Endothelial cell of umbilical vein (primary cell): ENCODE measurements around the gene ATOH7. TPM values are rescaled to one million over a fixed set of nuclear protein-coding genes. Genes with fewer than 3 reads are reported as not detected.

ENCODE experiments used
- BruUV-seq: library from RNA; stranded (reverse); fragments of 400-500 nt; replicated peaks from 2 replicates; lab custom pipeline; 2021; lab: Mats Ljungman, UMichigan
- CTCF ChIA-PET: fragments of 300-600, 350-600 bp; sonication (Branson Sonifier 250); formaldehyde crosslinking; loops from one replicate; lab custom pipeline; 2021; ENCODE audit warnings: antibody characterized with exemption, inconsistent platforms; lab: Charles Lee
- POLR2A ChIA-PET: fragments of 300-600, 350-600 bp; sonication (Branson Sonifier 250); formaldehyde crosslinking; loops from one replicate; lab custom pipeline; 2021; ENCODE audit warnings: antibody characterized with exemption, inconsistent platforms; lab: Charles Lee
- DNase-seq: peaks from one replicate; pipeline ENCODE4 v3.0.0-alpha.2; 2011; ENCODE audit warnings: low read depth, low spot score
- FAIRE-seq: peaks from 2 replicates; lab custom pipeline; 2011; peaks lifted over from hg19 to GRCh38; lab: Jason Lieb, UNC
- H2AFZ ChIP-seq: 2 replicates; pipeline ENCODE4 v1.6.0; 2012; ENCODE audit warnings: low read depth, low read length, control low read depth, inconsistent platforms
- H3K27ac ChIP-seq: 2 replicates; pipeline ENCODE4 v1.5.1; 2011; ENCODE audit warnings: low read depth, mild to moderate bottlenecking, control low read depth, low read length, moderate library complexity; ENCODE audit not compliant: insufficient read depth
- H3K27me3 ChIP-seq, 2 experiments: 2 replicates each; pipeline versions ENCODE4 v1.6.0 to v1.6.1; 2011; ENCODE audit warnings: low read length in 2 of 2, mixed read lengths in 1 of 2; ENCODE audit not compliant: control insufficient read depth in 2 of 2, insufficient read depth in 2 of 2
- H3K36me3 ChIP-seq, 2 experiments: 2 replicates in 1 of 2; 3 replicates in 1 of 2; pipeline ENCODE4 v1.5.1; 2011; ENCODE audit warnings: low read length in 2 of 2, mild to moderate bottlenecking in 1 of 2, moderate library complexity in 1 of 2; ENCODE audit not compliant: control insufficient read depth in 2 of 2, insufficient read depth in 2 of 2; ENCODE audit errors: extremely low read depth in 1 of 2
- H3K4me1 ChIP-seq: 3 replicates; pipeline ENCODE4 v1.5.1; 2011; ENCODE audit warnings: mild to moderate bottlenecking, low read length; ENCODE audit not compliant: control insufficient read depth, insufficient read depth; ENCODE audit errors: extremely low read depth
- H3K4me2 ChIP-seq: 2 replicates; pipeline ENCODE4 v1.6.1; 2011; ENCODE audit warnings: low read length, control low read depth, mixed read lengths; ENCODE audit not compliant: insufficient read depth
- H3K4me3 ChIP-seq, 3 experiments: fragments of 200-600 bp in 1 of 3; sonication (generic), shearing (Covaris generic) in 1 of 3; replicated peaks in 1 of 3; 2 replicates each; pipeline ENCODE4 v1.5.1; 2011 to 2016; ENCODE audit warnings: control low read depth in 3 of 3, low read length in 3 of 3, mild to moderate bottlenecking in 2 of 3, inconsistent platforms in 1 of 3, low read depth in 1 of 3, moderate library complexity in 1 of 3; ENCODE audit not compliant: insufficient read depth in 1 of 3
- H3K79me2 ChIP-seq: 2 replicates; pipeline ENCODE4 v1.6.0; 2012; ENCODE audit warnings: low read length, inconsistent platforms; ENCODE audit not compliant: control insufficient read depth, insufficient read depth
- H3K9ac ChIP-seq: replicated peaks from 2 replicates; pipeline ENCODE3; 2011; ENCODE audit warnings: low read length, control low read depth; ENCODE audit not compliant: insufficient read depth; ENCODE audit errors: extremely low read depth
- H3K9me1 ChIP-seq: replicated peaks from 3 replicates; pipeline ENCODE4 v1.6.0; 2011; ENCODE audit warnings: mild to moderate bottlenecking, low read length; ENCODE audit not compliant: control insufficient read depth, insufficient read depth; ENCODE audit errors: extremely low read depth
- H3K9me3 ChIP-seq: replicated peaks from 2 replicates; pipeline ENCODE4 v1.5.1; 2012; ENCODE audit warnings: low read length, inconsistent platforms; ENCODE audit not compliant: control insufficient read depth, insufficient read depth
- H4K20me1 ChIP-seq: replicated peaks from 2 replicates; pipeline ENCODE3; 2011; ENCODE audit warnings: mild to moderate bottlenecking, low read length; ENCODE audit not compliant: control insufficient read depth, insufficient read depth; ENCODE audit errors: extremely low read depth
- CTCF ChIP-seq, 2 donors: IDR thresholded peaks; 1 replicate in 1 of 2; 2 replicates in 1 of 2; pipeline ENCODE4 v1.5.1; 2011; ENCODE audit warnings: low read length in 2 of 2, mild to moderate bottlenecking in 2 of 2, moderate library complexity in 2 of 2, control low read depth in 1 of 2, inconsistent platforms in 1 of 2, low read depth in 1 of 2; ENCODE audit not compliant: insufficient read depth in 1 of 2; ENCODE audit errors: extremely low read depth in 1 of 2
- EZH2 ChIP-seq: IDR thresholded peaks from 2 replicates; pipeline ENCODE4 v1.6.1; 2012; ENCODE audit warnings: borderline replicate concordance, low read depth, mild to moderate bottlenecking, moderate library complexity, low read length, inconsistent platforms; ENCODE audit not compliant: severe bottlenecking
- FOS ChIP-seq: IDR thresholded peaks from 2 replicates; pipeline ENCODE4 v1.6.1; 2011; ENCODE audit warnings: mild to moderate bottlenecking, low read length, moderate library complexity, borderline replicate concordance; ENCODE audit not compliant: insufficient read depth
- GATA2 ChIP-seq: IDR thresholded peaks from 2 replicates; pipeline ENCODE4 v1.7.0; 2011; ENCODE audit warnings: low read depth, mild to moderate bottlenecking, moderate library complexity, mixed read lengths, low read length; ENCODE audit not compliant: insufficient read length, insufficient read depth
- JUN ChIP-seq: IDR thresholded peaks from 2 replicates; pipeline ENCODE4 v1.6.1; 2011; ENCODE audit warnings: borderline replicate concordance, low read depth; ENCODE audit not compliant: insufficient read length, insufficient read depth
- MYC ChIP-seq: IDR thresholded peaks from one replicate; pipeline ENCODE4 v1.6.1; 2011; ENCODE audit warnings: mild to moderate bottlenecking, low read depth, low read length
- POLR2A ChIP-seq: IDR thresholded peaks from 2 replicates; pipeline ENCODE4 v1.6.1; 2012; ENCODE audit warnings: low read depth, mild to moderate bottlenecking, control low read depth, low read length
- POLR2AphosphoS5 ChIP-seq: IDR thresholded peaks from 2 replicates; pipeline ENCODE4 v1.6.1; 2012; ENCODE audit warnings: low read depth, mild to moderate bottlenecking, control low read depth, low read length, moderate library complexity; ENCODE audit not compliant: insufficient read depth
- dilution Hi-C: fragments of 300-500 bp; cut with MboI; formaldehyde crosslinking; loops from one replicate; pipeline ENCODE4 v1.15.0; 2019; ENCODE audit warnings: low sequenced_read_pairs; ENCODE audit not compliant: extremely low pct_ligation_motif_present
- intact Hi-C: fragments of 100-400 bp; cut with micrococcal nuclease; formaldehyde crosslinking; loops from one replicate; pipeline ENCODE4 v1.10.0; 2022
- polyA plus RNA-seq, 4 experiments: library from polyadenylated mRNA; depleted of rRNA in 3 of 4; stranded (reverse) in 3 of 4; unstranded in 1 of 4; fragments of >200 nt; gene quantifications; 2 replicates each; pipeline versions ENCODE4 v1.2.1 to v1.2.3, GENCODE V29; 2011 to 2012; ENCODE audit warnings: missing spikeins in 1 of 4
- total RNA-seq: library from RNA; stranded (reverse); gene quantifications from 2 replicates; pipeline ENCODE4 v1.2.3, GENCODE V29; 2021
- TF ChIP-seq, protein P1 (sequence below): IDR thresholded peaks from 2 replicates; pipeline ENCODE4 v1.6.1; 2011; ENCODE audit not compliant: insufficient read depth, insufficient read length

The ATOH7 gene
- total and polyA plus RNA-seq, 2 donors (not counting 3 experiments of a cell fraction or from before 2014, with no cell fraction given): not detected

- H3K9ac ChIP-seq: no peak overlapping the region
- H3K4me1 ChIP-seq: no peaks in the 10 kb centered on the region
- H3K27ac ChIP-seq: no peak overlapping the region
- dilution Hi-C loops (no loop called here), intact Hi-C loops (no loop called here)
- no TSS peak for BruUV-seq
- H4K20me1 ChIP-seq: no peaks in the 10 kb centered on the region
- H3K27me3 ChIP-seq: peaks cover 0 to 2% of the 10 kb centered on the region in 2 experiments
- FAIRE-seq (no peak), DNase-seq (no peak)
- no peak overlapping the region for H2AFZ ChIP-seq
- H3K9me3 ChIP-seq: no peaks in the 10 kb centered on the region
- CTCF ChIA-PET: interaction anchor here (0.6 to 1.9 kb wide), 3 partner anchors 26 to 62 kb away, joined by 3 to 5 read pairs (median 3); no protein-coding TSS in a partner anchor
- no peak overlapping the region for H3K4me2 ChIP-seq
- no peak overlapping the region for H3K4me3 ChIP-seq
- H3K36me3 ChIP-seq: no peaks in the 10 kb centered on the region
- no peaks in the 10 kb centered on the region for H3K79me2 ChIP-seq
- H3K9me1 ChIP-seq: no peaks in the 10 kb centered on the region
- POLR2A ChIA-PET: no interaction called here
- TF ChIP-seq EZH2: no peak
- TF ChIP-seq, protein P1, sequence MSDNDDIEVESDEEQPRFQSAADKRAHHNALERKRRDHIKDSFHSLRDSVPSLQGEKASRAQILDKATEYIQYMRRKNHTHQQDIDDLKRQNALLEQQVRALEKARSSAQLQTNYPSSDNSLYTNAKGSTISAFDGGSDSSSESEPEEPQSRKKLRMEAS: no peak
- no peak for TF ChIP-seq CTCF (IDR thresholded peaks at IDR 0.05; ENCODE audit: extremely low read depth in 1 of 2, insufficient read depth in 1 of 2, low read depth in 1 of 2, low read length in 2 of 2)
- no peak for TF ChIP-seq POLR2AphosphoS5
- no peak for TF ChIP-seq FOS
- TF ChIP-seq JUN: no peak
- no peak for TF ChIP-seq GATA2
- TF ChIP-seq POLR2A: no peak
- no peak for TF ChIP-seq MYC
Observed at GRCh38 chr10:68239069-68239468, 7.2 kb upstream of the ATOH7 start.
